Measurements from ENCODE around the gene CD99L2.

The CD99L2 gene

GRCh38 chrX:150761176-150761818, 137.2 kb downstream of the CD99L2 start:
- peak; percentile 52 for DNase-seq

GRCh38 chrX:150759568-150760416, 138.7 kb downstream of the CD99L2 start:
- peak; percentile 42 for DNase-seq

GRCh38 chrX:150757371-150757770, 141.1 kb downstream of the CD99L2 start:
- peak; percentile 30 for DNase-seq

- DNase-seq: no peak
Measured at GRCh38 chrX:150753968-150754367, 144.5 kb downstream of the CD99L2 start.

- DNase-seq: no peak
Measured at GRCh38 chrX:150753357-150753756, 145.1 kb downstream of the CD99L2 start.

- no peak for DNase-seq
Measured at GRCh38 chrX:150752124-150752523, 146.3 kb downstream of the CD99L2 start.

GRCh38 chrX:150736475-150736874, 162.0 kb downstream of the CD99L2 start:
- no peak for DNase-seq

- DNase-seq: no peak
Measured at GRCh38 chrX:150731795-150732194, 166.7 kb downstream of the CD99L2 start.

GRCh38 chrX:150730719-150731118, 167.7 kb downstream of the CD99L2 start:
- DNase-seq: no peak

- no peak for DNase-seq
Measured at GRCh38 chrX:150729956-150730355, 168.5 kb downstream of the CD99L2 start.

GRCh38 chrX:150719621-150720020, 178.8 kb downstream of the CD99L2 start:
- no peak for DNase-seq

All from activated CD8-positive, alpha-beta memory T cell treated with anti-CD3 and anti-CD28 coated beads for 24 hours (primary cell).